ENCODE results near the gene RNF133.

Gene RNF133

DNA sequence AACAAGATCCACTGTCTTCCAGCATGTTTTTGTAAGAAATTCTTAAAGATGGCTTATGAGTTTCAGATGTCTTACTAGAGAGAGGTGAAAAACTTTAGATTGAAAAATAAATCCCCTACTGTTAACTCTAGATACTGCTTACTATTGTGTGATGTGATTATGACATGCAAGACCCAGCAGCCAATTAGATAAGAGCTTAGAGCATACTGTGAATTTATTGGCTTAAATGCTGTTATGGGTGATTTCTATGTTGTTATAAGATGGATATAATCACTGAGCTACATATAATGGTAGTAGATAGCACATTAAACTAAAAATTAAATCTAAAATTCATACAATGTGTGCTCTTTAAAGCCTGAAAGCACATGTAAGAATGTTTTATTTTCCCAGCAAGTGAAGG lies at the start of gene RNF133:
Gene RNF133 (minus strand): TSS at position 101 of the 400 bp plus-strand sequence. CDS start 199 bp downstream, outside the sequence.
- DNase-seq (ENCODE audit: extremely low spot score) = no peak
- ChIA-PET POLR2A (no interaction called here), CTCF (no interaction called here)
- no peak for TF ChIP-seq CTCF (IDR thresholded peaks at IDR 0.05; ENCODE audit: control extremely low read depth, extremely low read depth, low read depth, missing control alignments)

- no peak for TF ChIP-seq CTCF (IDR thresholded peaks at IDR 0.05; ENCODE audit: control extremely low read depth, extremely low read depth, low read depth, missing control alignments)
- DNase-seq (ENCODE audit: extremely low spot score) = no peak
- CTCF ChIA-PET = interaction anchor here (1.4 to 2.8 kb wide), 3 partner anchors 11 to 17 kb away, joined by 3 to 11 read pairs (median 3); no protein-coding TSS in a partner anchor
- POLR2A ChIA-PET = no interaction called here
Observed at GRCh38 chr7:122748195-122748594, 49.3 kb upstream of the RNF133 start.

DNA sequence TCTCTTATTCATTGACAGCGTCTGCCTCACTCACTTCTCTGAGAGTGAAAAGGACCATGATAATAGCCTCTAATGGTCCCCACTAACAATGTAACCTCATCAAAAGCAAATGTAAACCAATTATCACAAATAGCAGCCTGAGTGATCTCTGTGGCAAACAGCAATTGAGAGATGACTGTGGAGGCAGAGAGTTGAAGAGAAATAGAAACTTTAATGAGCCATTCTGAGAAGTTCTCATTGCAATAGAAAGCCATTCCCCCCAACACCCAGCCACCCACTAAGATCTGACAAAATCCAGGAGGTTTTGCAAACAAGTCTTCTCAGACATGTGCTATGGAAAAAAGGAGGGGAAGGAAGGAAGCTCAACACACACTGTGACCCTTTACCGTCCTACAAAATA lies 48.0 kb upstream of the RNF133 start:
- ChIA-PET CTCF (interaction anchor here (0.8 to 2.8 kb wide), 3 partner anchors 11 to 16 kb away, joined by 3 to 11 read pairs (median 3); no protein-coding TSS in a partner anchor), POLR2A (no interaction called here)
- no peak for DNase-seq (ENCODE audit: extremely low spot score)
- no peak for TF ChIP-seq CTCF (IDR thresholded peaks at IDR 0.05; ENCODE audit: control extremely low read depth, extremely low read depth, low read depth, missing control alignments)

DNA sequence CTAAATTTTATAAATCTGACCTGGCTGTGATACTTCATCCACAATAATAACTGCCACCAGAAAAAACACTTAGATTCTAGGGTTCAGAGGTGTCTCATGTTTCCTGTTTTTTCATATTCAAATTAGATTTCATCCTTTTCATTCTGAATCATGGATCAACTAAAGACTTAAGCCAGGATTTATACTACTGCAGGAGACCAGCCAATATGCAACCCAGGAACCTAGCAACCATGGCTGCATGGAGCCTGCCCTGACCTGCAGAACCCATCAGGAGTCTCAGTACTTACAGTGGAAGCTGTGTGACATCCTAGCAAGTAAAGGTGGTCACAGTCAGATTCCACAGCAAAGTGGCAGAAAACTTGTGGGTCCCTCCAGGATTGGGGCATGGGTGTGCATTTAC lies 44.3 kb upstream of the RNF133 start:
- no peak for TF ChIP-seq CTCF (IDR thresholded peaks at IDR 0.05; ENCODE audit: control extremely low read depth, extremely low read depth, low read depth, missing control alignments)
- ChIA-PET POLR2A (no interaction called here), CTCF (interaction anchor here (1.0 kb wide), 1 partner anchor 40 kb away, joined by 3 read pairs; no protein-coding TSS in a partner anchor)

GRCh38 chr7:122738947-122739346 lies 40.0 kb upstream of the RNF133 start:
- POLR2A ChIA-PET = no interaction called here
- CTCF ChIA-PET = no interaction called here
- TF ChIP-seq CTCF (IDR thresholded peaks at IDR 0.05; ENCODE audit: control extremely low read depth, extremely low read depth, low read depth, missing control alignments) = no peak
- no peak for DNase-seq (ENCODE audit: extremely low spot score)

More for the DNA sequence above, 44.3 kb upstream of the RNF133 start:
- no peak for DNase-seq (ENCODE audit: extremely low spot score)

DNA sequence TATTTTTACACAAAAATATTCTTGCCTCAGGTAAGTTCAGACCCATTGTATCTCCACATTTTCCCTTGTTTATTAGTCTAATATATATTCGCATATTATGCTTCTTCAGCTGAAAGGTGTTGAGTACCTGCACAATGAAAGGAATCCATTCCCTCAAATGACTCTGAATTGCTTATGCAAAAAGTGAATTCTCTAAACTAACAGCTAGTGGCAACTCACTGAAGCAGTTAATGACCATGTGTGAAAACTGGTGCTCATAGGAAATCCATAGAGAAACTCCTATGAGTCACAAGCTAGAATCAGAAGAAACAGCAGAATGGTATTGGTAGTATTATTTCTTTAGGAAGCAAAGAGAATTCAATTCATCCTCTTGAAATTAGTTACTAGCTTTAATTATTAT lies 37.3 kb upstream of the RNF133 start:
- DNase-seq (ENCODE audit: extremely low spot score) = no peak
- CTCF ChIA-PET = interaction anchor here (1.1 to 2.1 kb wide), 4 partner anchors 10 to 19 kb away, joined by 3 to 11 read pairs (median 4); no protein-coding TSS in a partner anchor
- POLR2A ChIA-PET = no interaction called here
- no peak for TF ChIP-seq CTCF (IDR thresholded peaks at IDR 0.05; ENCODE audit: control extremely low read depth, extremely low read depth, low read depth, missing control alignments)

Measured in GM10248 (cell line).